Smooth muscle cell (in vitro differentiated cells): ENCODE results near the gene ANKRD18A. TPM values are rescaled to one million over a fixed set of nuclear protein-coding genes. Genes with fewer than 3 reads are reported as not detected.

Experiments used
- DNase-seq: peaks from one replicate; lab custom pipeline; 2025; ENCODE audit not compliant: unreplicated experiment; lab: John Stamatoyannopoulos, UW
- H2AFZ ChIP-seq: fragments of 200-600 bp; sonication (generic); 2 replicates; pipeline ENCODE4 v1.6.0; 2016; ENCODE audit warnings: antibody characterized with exemption, low read depth, mild to moderate bottlenecking
- H3F3A ChIP-seq: fragments of 200-600 bp; sonication (generic); 2 replicates; pipeline ENCODE4 v1.6.0; 2017; ENCODE audit warnings: antibody characterized with exemption, low read depth
- H3K27ac ChIP-seq: fragments of 200-600 bp; sonication (generic); 2 replicates; pipeline ENCODE4 v1.5.1; 2016; ENCODE audit warnings: low read depth, mild to moderate bottlenecking
- H3K27me3 ChIP-seq: fragments of 200-600 bp; sonication (generic); 2 replicates; pipeline ENCODE4 v1.6.1; 2016; ENCODE audit warnings: low read depth, mild to moderate bottlenecking
- H3K36me3 ChIP-seq: fragments of 200-600 bp; sonication (generic); 2 replicates; pipeline ENCODE4 v1.5.1; 2016; ENCODE audit warnings: low read depth
- H3K4me1 ChIP-seq: fragments of 200-600 bp; sonication (generic); 2 replicates; pipeline ENCODE4 v1.5.1; 2016; ENCODE audit warnings: low read depth
- H3K4me2 ChIP-seq: fragments of 200-600 bp; sonication (generic); 2 replicates; pipeline ENCODE4 v1.6.0; 2016; ENCODE audit warnings: mild to moderate bottlenecking
- H3K4me3 ChIP-seq: fragments of 200-600 bp; sonication (generic); 2 replicates; pipeline ENCODE4 v1.5.1; 2016; ENCODE audit warnings: mild to moderate bottlenecking
- H3K79me2 ChIP-seq: fragments of 200-600 bp; sonication (generic); 2 replicates; pipeline ENCODE4 v1.6.0; 2016; ENCODE audit warnings: low read depth, mild to moderate bottlenecking
- H3K9ac ChIP-seq: fragments of 200-600 bp; sonication (generic); 2 replicates; pipeline ENCODE4 v1.6.0; 2016; ENCODE audit warnings: low read depth
- H3K9me3 ChIP-seq: fragments of 200-600 bp; sonication (generic); replicated peaks from 2 replicates; pipeline ENCODE4 v1.5.1; 2016; ENCODE audit warnings: low read depth
- H4K20me1 ChIP-seq: fragments of 200-600 bp; sonication (generic); 2 replicates; pipeline ENCODE4 v1.6.0; 2016; ENCODE audit warnings: low read depth
- CTCF ChIP-seq: fragments of 200-600 bp; sonication (generic); IDR thresholded peaks from 2 replicates; pipeline ENCODE4 v1.5.1; 2017; ENCODE audit warnings: borderline replicate concordance, mild to moderate bottlenecking, antibody characterized with exemption; ENCODE audit not compliant: insufficient read depth, poor library complexity, severe bottlenecking
- WGBS: methylation state at CpG from one replicate; pipeline ENCODE4 v1.1.7; 2016; ENCODE audit warnings: low lambda C conversion rate; 5-methylcytosine and 5-hydroxymethylcytosine counted together
- polyA plus RNA-seq: library from polyadenylated mRNA; unstranded; fragments of >200 nt; fragmentation: Nextera tagmentation; extraction: Ambion mirVana; gene quantifications from 2 replicates; pipeline ENCODE4 v1.2.1, GENCODE V29; 2016
- small RNA-seq: library from RNA; depleted of rRNA; stranded (forward); fragments of <200 nt; gene quantifications from one replicate; pipeline ENCODE3, GENCODE V24; 2014
- total RNA-seq: library from RNA; depleted of rRNA; stranded (reverse); fragments of >200 nt; gene quantifications from 2 replicates; pipeline ENCODE4 v1.2.3, GENCODE V29; 2014

ANKRD18A gene
- total and polyA plus RNA-seq, 2 experiments from 2014 or later, result not detected

GRCh38 chr9:38526591-38526990, 93.8 kb downstream of the ANKRD18A start:
- no peak overlapping the region for H2AFZ ChIP-seq

GRCh38 chr9:38523121-38523520, 97.3 kb downstream of the ANKRD18A start:
- no peaks in the 10 kb centered on the region for H3K4me1 ChIP-seq
- no peak overlapping the region for H3K4me3 ChIP-seq
- H2AFZ ChIP-seq, result no peak overlapping the region
- no peak overlapping the region for H3K9ac ChIP-seq
- TF ChIP-seq CTCF, result no peak
- 78% methylated on average over 5 of the region's 5 CpGs for WGBS
- no peaks in the 10 kb centered on the region for H3F3A ChIP-seq
- no peak overlapping the region for H3K27ac ChIP-seq
- DNase-seq, result no peak
- H3K9me3 ChIP-seq, result no peaks in the 10 kb centered on the region
- H3K79me2 ChIP-seq, result no peaks in the 10 kb centered on the region
- H3K36me3 ChIP-seq, result no peaks in the 10 kb centered on the region
- no peaks in the 10 kb centered on the region for H3K27me3 ChIP-seq
- no peak overlapping the region for H3K4me2 ChIP-seq
- no peaks in the 10 kb centered on the region for H4K20me1 ChIP-seq

More at GRCh38 chr9:38526591-38526990, 93.8 kb downstream of the ANKRD18A start:
- no peak overlapping the region for H3K9ac ChIP-seq
- no peaks in the 10 kb centered on the region for H4K20me1 ChIP-seq
- 96% methylated on average over 32 of the region's 38 CpGs for WGBS
- H3K27ac ChIP-seq, result no peak overlapping the region
- no peaks in the 10 kb centered on the region for H3F3A ChIP-seq
- H3K4me3 ChIP-seq, result no peak overlapping the region
- H3K79me2 ChIP-seq, result no peaks in the 10 kb centered on the region
- no peaks in the 10 kb centered on the region for H3K4me1 ChIP-seq
- H3K36me3 ChIP-seq, result no peaks in the 10 kb centered on the region
- H3K27me3 ChIP-seq, result no peaks in the 10 kb centered on the region
- H3K9me3 ChIP-seq, result no peaks in the 10 kb centered on the region
- DNase-seq, result no peak
- no peak overlapping the region for H3K4me2 ChIP-seq
- no peak for TF ChIP-seq CTCF

- no peak for TF ChIP-seq CTCF
Measured at GRCh38 chr9:38521762-38522161, 98.6 kb downstream of the ANKRD18A start.

More at GRCh38 chr9:38521762-38522161, 98.6 kb downstream of the ANKRD18A start:
- Histone ChIP-seq H3K36me3 (no peaks in the 10 kb centered on the region), H3K4me3 (no peak overlapping the region), H2AFZ (no peak overlapping the region), H4K20me1 (no peaks in the 10 kb centered on the region), H3K27me3 (no peaks in the 10 kb centered on the region), H3K9ac (no peak overlapping the region), H3K4me2 (no peak overlapping the region), H3K4me1 (no peaks in the 10 kb centered on the region), H3K79me2 (no peaks in the 10 kb centered on the region), H3F3A (no peaks in the 10 kb centered on the region), H3K9me3 (no peaks in the 10 kb centered on the region), H3K27ac (no peak overlapping the region)
- 94% methylated on average over 2 of the region's 2 CpGs for WGBS
- DNase-seq, result no peak

Small RNA genes within 50 kb of the gene (small RNA-seq; reads per million reads assigned to genes)
- not detected for gene AL390726.1
- gene AL390726.2, result not detected
- gene AL390726.3, result not detected
- not detected for gene AL390726.4
- not detected for gene AL390726.5

Other genes starting within 250 kb of the ANKRD18A start
- gene ALDH1B1, start 227.9 kb downstream of the ANKRD18A start, total RNA-seq, result 24.6 and 25.3 TPM in 2 replicates
- gene ALDH1B1, start 227.9 kb downstream of the ANKRD18A start, polyA plus RNA-seq, result 29.0 and 31.9 TPM in 2 replicates
- 7.9 and 9.4 TPM in 2 replicates for gene IGFBPL1, start 196.1 kb downstream of the ANKRD18A start, total RNA-seq
- 2.1 and 2.9 TPM in 2 replicates for gene IGFBPL1, start 196.1 kb downstream of the ANKRD18A start, polyA plus RNA-seq
- gene FAM240B, start 99.5 kb upstream of the ANKRD18A start, total RNA-seq, result not detected in 2 replicates
- not detected in 2 replicates for gene FAM240B, start 99.5 kb upstream of the ANKRD18A start, polyA plus RNA-seq